Stomach (tissue), 4 donors: Measurements from ENCODE around the gene SACM1L.

ENCODE experiments used
- CTCF ChIP-seq, 7 experiments: fragments of 450-650 bp in 4 of 7; fragments of 200-600 bp in 3 of 7; sonication (generic) in 3 of 7; IDR thresholded peaks; one replicate each; pipeline ENCODE4 v1.5.1; 2016 to 2019; ENCODE audit warnings: antibody characterized with exemption in 7 of 7, control low read depth in 2 of 7, mild to moderate bottlenecking in 1 of 7
- EP300 ChIP-seq: sonication (generic); formaldehyde crosslinking; IDR thresholded peaks from one replicate; pipeline ENCODE4 v1.6.1; 2017; ENCODE audit warnings: antibody characterized with exemption
- POLR2A ChIP-seq, 4 donors: fragments of 450-650 bp; IDR thresholded peaks; one replicate each; pipeline ENCODE4 v1.6.1; 2016; ENCODE audit warnings: antibody characterized with exemption in 4 of 4, control low read depth in 2 of 4, mild to moderate bottlenecking in 1 of 4, moderate library complexity in 1 of 4
- POLR2AphosphoS5 ChIP-seq, 3 donors: sonication (generic); formaldehyde crosslinking; IDR thresholded peaks; one replicate each; pipeline ENCODE4 v1.6.1; 2016; ENCODE audit warnings: antibody characterized with exemption in 3 of 3

- TF ChIP-seq CTCF (IDR thresholded peaks at IDR 0.05) (no peak), POLR2AphosphoS5 (IDR thresholded peaks at IDR 0.05) (no peak), POLR2A (IDR thresholded peaks at IDR 0.05) (no peak), EP300 (no peak)
Observed at GRCh38 chr3:45783667-45784066, 94.5 kb downstream of the SACM1L start.
